Erythroblast (primary cell): Measurements from ENCODE around the gene VSX2.
"Not testable (repeated sequence)": the region's sequence is repeated elsewhere in the genome, so short reads cannot be mapped to it uniquely, and the experiment has no call there.

ENCODE experiments used
- DNase-seq, 2 experiments: peaks; one replicate each; lab custom pipeline; 2025; lab: John Stamatoyannopoulos, UW
- GATA1 ChIP-seq: IDR thresholded peaks from 2 replicates; pipeline ENCODE4 v1.6.1; 2011; ENCODE audit warnings: low read depth, mild to moderate bottlenecking, control low read depth, low read length, moderate library complexity
- POLR2A ChIP-seq: IDR thresholded peaks from 2 replicates; pipeline ENCODE4 v1.6.1; 2011; ENCODE audit warnings: mild to moderate bottlenecking, low read length

The VSX2 gene

GRCh38 chr14:74258764-74259035, 19.5 kb downstream of the VSX2 start:
- no peak for TF ChIP-seq POLR2A
- TF ChIP-seq GATA1, result no peak
- no peak for DNase-seq

- TF ChIP-seq GATA1, result no peak
- TF ChIP-seq POLR2A, result no peak
- DNase-seq, result no peak
These were observed 20.3 kb downstream of the VSX2 start for GRCh38 chr14:74259513-74259912.

GRCh38 chr14:74260525-74261233, 21.4 kb downstream of the VSX2 start:
- TF ChIP-seq GATA1 (no peak), POLR2A (no peak)
- DNase-seq, result no peak

- no peak for DNase-seq
- no peak for TF ChIP-seq GATA1
- no peak for TF ChIP-seq POLR2A
These were observed 22.0 kb downstream of the VSX2 start for GRCh38 chr14:74261288-74261687.

- TF ChIP-seq POLR2A, result no peak
- no peak for TF ChIP-seq GATA1
- no peak for DNase-seq
These were observed 22.8 kb downstream of the VSX2 start for GRCh38 chr14:74262076-74262475.

- DNase-seq, result no peak
- TF ChIP-seq POLR2A, result no peak
These were observed 23.9 kb downstream of the VSX2 start for GRCh38 chr14:74263181-74263580.

GRCh38 chr14:74263921-74264320, 24.7 kb downstream of the VSX2 start:
- TF ChIP-seq GATA1 (no peak), POLR2A (no peak)
- DNase-seq, result no peak

GRCh38 chr14:74265301-74265965, 26.2 kb downstream of the VSX2 start:
- DNase-seq, result no peak
- TF ChIP-seq POLR2A (no peak), GATA1 (no peak)

- no peak for TF ChIP-seq POLR2A
- TF ChIP-seq GATA1, result no peak
- DNase-seq, result no peak
These were observed 28.3 kb downstream of the VSX2 start for GRCh38 chr14:74267588-74267987.

- not testable (repeated sequence) for DNase-seq
These were observed 31.3 kb downstream of the VSX2 start for GRCh38 chr14:74270382-74271177.

GRCh38 chr14:74271365-74271764, 32.1 kb downstream of the VSX2 start:
- DNase-seq, result no peak
- TF ChIP-seq POLR2A (no peak), GATA1 (no peak)

- peak in 1 of 2 experiments; percentile 26 for DNase-seq
These were observed 36.1 kb downstream of the VSX2 start for GRCh38 chr14:74275241-74275841.

GRCh38 chr14:74278080-74278479, 38.8 kb downstream of the VSX2 start:
- DNase-seq, result no peak
- TF ChIP-seq POLR2A (no peak), GATA1 (no peak)

More at GRCh38 chr14:74275241-74275841, 36.1 kb downstream of the VSX2 start:
- TF ChIP-seq POLR2A (no peak), GATA1 (no peak)

- TF ChIP-seq GATA1 (no peak), POLR2A (no peak)
- DNase-seq, result no peak
These were observed 41.8 kb downstream of the VSX2 start for GRCh38 chr14:74281069-74281468.
